Jurkat, Clone E6-1 (cell line): ENCODE results near the gene RBM38.
A peak's percentile ranks its signal among the peaks of the same experiment; 100 is the strongest.
"Not testable (repeated sequence)": the region's sequence is repeated elsewhere in the genome, so short reads cannot be mapped to it uniquely, and the experiment has no call there.

Experiments used
- DNase-seq: peaks from one replicate; pipeline ENCODE4 v3.0.0-alpha.2; 2011; ENCODE audit warnings: low read depth, low spot score
- H3K4me3 ChIP-seq: 2 replicates; pipeline ENCODE4 v1.5.1; 2011; ENCODE audit warnings: mild to moderate bottlenecking, low read length, control low read depth, moderate library complexity

RBM38 gene

DNA sequence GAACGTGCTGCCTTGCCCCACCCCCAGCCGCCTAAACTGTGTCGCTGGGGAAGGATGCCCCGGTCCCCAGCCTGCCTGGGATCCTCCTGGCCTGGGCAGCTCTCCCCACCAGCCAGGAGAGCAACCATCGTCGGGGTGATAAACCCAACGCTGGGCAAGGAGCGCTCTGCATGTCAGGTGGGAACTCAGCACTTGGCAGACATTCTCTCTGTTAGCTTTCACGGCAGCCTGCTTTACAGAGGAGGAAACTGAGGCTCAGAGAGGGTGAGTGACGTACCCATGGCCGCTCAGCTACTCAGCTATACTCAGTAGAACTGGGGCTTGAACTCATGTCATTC lies 37.9 kb downstream of the RBM38 start:
- H3K4me3 ChIP-seq = no peak overlapping the region
- DNase-seq = no peak

DNA sequence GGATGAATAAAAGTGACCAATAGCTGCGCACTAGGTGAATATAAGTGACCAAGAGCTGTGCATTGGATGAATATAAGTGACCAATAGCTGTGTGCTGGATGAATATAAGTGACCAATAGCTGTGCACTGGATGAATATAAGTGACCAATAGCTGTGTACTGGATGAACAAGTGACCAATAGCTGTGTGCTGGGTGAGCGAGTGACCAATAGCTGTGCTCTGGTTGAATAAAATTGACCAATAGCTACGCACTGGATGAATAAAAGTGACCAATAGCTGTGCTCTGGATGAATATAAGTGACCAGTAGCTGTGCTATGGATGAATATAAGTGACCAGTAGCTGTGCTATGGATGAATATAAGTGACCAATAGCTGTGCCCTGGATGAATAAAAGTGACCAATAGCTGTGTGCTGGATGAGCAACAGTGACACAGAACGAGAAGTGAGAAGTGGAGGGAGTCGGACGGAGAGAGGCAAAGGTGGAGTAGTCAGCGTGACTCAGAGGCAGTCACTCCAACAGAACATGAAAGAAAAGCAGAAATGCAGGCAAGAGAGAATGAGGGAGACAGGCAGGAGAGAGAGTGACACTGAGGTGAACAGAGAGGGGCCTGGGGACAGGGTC lies 38.5 kb downstream of the RBM38 start:
- DNase-seq = no peak
- no peak overlapping the region for H3K4me3 ChIP-seq

DNA sequence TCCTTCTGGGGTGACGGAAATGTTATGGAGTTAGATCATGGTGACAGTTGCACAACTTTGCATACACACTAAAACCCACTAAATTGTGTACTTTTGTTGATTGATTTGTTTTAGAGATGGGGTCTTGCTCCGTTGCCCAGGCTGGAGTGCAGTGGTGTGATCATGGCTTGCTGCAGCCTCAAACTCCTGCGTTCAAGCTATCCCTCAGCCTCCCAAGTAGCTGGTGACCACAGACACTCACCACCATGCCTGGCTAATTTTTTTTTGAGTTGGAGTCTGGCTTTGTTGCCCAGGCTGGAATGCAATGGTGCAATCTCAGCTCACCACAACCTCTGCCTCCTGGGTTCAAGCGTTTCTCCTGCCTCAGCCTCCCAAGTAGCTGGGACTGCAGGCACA lies 39.0 kb downstream of the RBM38 start:
- H3K4me3 ChIP-seq, DNase-seq: not testable (repeated sequence)

DNA sequence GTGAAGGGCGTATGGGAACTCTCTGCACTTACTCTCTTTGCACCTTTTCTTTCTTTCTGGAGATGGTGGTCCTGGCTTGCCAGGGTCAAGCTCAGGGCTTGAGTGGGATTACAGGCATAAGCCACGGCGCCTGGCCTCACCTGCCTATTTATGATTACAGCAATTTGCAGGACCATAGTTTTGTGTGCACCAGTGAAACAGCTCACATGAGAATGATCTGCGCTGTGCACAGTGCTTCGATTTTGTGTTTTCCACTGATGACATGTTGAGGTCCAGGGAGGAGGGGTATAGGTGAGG lies 40.3 kb downstream of the RBM38 start:
- H3K4me3 ChIP-seq = no peak overlapping the region
- no peak for DNase-seq

DNA sequence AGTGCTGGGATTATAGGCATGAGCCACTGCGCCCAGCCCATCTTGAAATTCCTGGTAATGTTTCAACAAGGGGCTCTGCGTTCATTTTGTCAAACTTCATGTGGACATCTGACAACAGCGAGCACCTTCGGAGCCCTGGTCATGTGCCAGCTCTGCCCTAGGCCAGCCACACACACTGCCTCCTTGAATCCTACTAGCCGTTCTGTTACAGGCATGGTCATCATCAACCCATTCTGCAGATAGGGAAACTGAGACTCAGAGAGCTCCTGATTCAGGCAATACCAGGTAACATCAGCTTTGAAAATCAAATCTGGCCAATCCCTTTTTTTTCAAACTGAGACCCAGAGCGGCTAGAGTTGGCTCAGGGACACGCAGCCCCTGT lies 41.3 kb downstream of the RBM38 start:
- H3K4me3 ChIP-seq = peak overlapping the region; percentile 5; the same call in 1 of the 2 replicates

DNA sequence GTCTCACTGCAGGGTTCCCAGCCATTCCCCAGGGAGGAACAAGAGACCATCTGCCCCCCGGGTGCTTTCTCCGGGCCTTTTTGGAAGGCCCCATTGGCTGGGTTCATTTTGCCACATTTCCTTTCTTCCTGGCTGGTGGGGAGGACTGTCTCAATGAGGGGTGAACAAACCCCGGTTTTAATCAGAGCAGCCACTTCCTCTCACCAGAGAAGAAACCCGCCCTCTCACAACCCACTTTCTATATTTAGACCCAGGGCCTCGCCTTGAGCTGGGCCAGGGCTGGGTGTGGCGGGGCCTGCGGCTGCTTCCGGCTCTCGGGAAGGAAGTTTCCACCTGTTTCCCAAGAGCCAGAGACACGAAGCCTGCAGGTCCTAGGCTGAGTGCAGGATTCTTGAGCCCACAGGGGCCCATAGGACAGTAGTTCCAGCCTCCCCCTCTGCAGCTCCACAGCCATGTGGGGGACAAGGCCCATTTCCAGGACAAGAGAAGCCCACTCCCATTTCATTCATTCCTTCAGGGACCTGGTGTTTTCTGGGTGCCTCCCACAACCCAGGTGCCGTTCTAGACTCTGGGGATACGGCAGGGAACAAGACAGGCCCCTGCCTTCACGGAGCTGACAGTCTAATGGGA lies 41.8 kb downstream of the RBM38 start:
- DNase-seq = peak; percentile 93

More for the DNA sequence above, 41.3 kb downstream of the RBM38 start:
- no peak for DNase-seq

DNA sequence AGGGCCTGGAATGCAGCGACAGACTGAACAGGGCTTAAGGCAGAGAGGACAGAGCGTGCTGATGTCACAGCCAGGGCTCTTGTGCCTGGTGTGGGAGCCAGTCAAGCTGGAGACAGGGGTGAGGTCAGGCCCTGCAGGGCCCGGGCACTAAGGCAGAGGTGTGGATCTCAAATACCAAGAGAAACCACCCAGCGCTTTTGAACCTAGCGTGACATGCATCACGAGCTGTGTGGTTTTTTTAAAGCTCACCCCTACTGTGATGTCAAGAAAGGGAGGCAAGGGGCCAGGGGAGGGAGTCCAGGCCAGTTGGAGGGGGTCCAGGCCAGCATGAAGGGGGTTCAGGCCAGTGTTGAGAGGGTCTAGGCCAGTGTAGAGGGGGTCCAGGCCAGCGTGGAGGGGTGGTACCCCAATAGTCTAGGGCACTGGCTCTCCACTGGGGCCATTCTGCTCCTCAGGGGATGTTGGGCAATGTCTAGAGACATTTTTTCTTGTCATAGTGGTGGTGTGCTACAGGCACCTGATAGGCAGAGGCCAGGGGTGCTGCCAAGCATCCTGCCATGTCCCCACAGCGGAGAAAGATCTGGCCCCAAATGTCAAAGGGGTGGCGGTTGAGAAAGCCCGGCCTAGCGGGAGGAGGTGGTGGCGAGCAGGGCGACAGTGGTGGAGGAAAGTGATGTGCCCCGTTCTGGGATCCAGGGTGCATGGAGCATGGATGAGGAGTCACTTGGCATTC lies 42.6 kb downstream of the RBM38 start:
- no peak overlapping the region for H3K4me3 ChIP-seq
- no peak for DNase-seq

More for the DNA sequence above, 41.8 kb downstream of the RBM38 start:
- H3K4me3 ChIP-seq = peak overlapping the region; percentile 5; the same call in 1 of the 2 replicates

DNA sequence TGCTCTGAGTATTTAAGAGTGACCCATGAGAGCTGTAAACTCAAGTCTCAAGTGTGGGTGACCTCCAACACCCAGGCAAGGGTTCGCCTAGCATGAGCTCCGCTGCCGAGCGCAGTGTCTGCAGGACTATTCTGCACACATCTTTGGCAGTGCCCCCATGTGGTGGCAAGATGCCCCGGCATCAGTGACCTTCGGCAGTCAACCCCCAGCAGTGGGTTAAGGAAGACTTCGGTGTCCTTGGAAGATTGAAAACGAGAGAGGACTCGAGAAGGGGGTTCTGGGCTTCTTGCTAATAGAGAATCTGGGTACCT lies 43.1 kb downstream of the RBM38 start:
- no peak for DNase-seq
- no peak overlapping the region for H3K4me3 ChIP-seq

DNA sequence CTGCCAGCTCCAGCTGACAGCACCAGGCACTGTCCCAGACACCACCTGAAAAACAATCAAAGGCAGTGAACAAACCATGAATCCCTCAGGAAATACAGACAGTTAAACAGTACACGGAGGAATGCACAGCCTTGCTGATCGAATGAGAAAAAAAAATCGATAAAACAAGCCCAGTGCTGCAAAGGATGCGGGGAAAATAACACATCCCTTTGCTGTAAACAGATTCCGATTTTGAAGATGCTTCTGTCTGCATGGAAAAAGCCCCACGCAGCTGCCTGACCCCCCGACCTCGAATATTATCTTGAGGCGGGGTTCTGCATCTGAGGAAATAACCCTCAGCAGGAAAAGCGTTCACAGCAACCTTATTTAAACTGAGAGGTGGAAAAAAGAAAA lies 43.9 kb downstream of the RBM38 start:
- no peak for DNase-seq
- no peak overlapping the region; the same call in 1 of the 2 replicates for H3K4me3 ChIP-seq

DNA sequence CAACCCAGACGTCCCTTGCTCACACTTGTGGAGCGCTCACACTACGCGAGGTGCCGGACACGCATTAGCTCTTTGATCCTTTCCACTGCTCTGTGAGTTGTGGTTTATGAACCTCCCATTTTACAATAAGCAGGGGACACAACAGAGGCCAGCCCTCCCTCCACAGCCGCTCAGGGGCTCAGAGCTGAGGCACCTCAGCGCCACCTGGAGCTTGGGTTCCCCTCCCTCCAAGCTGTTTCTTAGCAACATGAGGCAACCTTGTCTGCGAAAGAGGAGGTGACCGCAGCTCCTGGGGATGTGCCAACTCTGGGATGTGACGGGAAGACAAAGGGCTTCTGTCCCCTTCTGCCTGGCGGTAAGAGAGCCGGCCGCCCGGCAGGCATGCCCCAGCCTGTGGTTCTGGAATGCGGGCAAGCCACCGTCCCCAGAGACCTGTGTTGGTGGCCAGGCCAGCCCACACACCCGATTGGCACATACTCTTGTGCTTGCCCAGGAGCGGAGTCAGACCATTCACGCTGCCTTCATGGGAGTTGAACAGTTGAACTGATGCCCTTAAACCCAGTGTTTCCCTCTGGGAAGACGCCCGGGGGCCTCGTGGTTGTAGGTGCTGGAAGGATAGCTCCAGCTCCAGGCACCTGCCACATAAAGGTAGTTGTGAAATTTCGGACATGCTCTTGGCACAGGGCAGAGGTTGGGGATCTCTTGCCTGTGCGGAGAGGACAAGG lies 44.5 kb downstream of the RBM38 start:
- H3K4me3 ChIP-seq = no peak overlapping the region; the same call in 1 of the 2 replicates
- peak; percentile 72 for DNase-seq

DNA sequence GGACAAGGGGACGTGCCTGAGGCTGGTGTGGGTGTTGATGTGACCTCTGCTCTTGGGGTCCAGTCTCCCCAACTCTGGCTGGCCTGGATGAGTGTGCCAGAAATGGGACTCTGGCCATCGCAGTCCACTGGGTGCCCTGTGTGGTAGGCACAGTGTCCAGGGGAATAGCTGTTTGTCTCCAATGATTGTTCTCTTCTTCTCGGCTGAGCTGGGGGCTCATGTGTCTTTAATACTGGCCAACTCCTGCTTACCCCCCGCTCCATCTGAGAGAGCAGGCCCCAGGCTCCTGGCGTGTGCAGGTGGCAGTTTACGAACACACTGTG lies 45.0 kb downstream of the RBM38 start:
- no peak for DNase-seq
- no peak overlapping the region for H3K4me3 ChIP-seq

DNA sequence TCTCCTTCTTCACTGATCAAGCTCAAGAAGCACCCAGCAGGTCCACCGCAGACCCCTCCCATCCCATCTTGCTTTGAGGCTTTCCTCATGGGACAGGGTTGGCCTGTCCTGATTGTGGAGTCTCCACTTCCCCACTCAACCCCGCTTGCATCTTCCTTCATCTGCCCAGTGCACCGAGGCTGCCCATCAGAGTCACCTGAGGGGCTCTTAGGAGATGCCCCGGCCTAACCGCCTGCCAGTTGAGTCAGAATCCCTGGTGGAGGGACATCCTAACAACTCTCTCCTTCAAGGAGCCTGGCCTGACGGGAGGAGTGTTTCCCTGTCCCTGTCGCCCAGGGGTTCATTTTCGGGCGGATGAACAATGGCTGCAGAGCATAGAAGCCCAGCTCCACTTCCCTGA lies 46.1 kb downstream of the RBM38 start:
- no peak for DNase-seq
- H3K4me3 ChIP-seq = no peak overlapping the region

DNA sequence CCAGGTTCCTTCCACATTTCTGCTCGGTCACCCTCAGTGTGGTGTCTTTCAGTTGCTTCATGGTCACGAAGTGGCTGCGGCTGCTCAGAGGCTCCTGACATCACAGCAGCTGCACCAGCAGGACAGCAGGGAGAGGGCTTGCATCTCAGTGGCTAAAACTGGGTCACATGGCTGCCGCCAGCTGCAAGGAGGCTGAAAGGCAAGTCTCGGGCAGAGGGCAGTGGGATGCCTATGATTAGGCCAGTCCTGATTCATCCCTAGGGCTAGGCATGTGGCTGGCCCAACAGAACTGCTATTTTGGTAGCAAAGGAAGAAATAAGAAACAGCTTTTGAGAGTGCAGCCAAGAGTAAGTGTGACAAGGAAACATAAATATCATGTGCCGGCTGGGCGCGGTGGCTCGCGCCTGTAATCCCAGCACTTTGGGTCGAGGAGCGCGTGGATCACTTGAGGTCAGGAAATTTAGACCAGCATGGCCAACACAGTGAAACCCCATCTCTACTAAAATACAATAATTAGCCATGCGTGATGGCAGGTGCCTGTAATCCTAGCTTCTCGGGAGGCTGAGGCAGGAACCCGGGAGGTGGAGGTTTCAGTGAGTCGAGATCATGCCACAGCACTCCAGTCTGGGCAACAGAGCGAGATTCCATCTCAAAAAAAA lies 46.6 kb downstream of the RBM38 start:
- DNase-seq = no peak
- no peak overlapping the region for H3K4me3 ChIP-seq

DNA sequence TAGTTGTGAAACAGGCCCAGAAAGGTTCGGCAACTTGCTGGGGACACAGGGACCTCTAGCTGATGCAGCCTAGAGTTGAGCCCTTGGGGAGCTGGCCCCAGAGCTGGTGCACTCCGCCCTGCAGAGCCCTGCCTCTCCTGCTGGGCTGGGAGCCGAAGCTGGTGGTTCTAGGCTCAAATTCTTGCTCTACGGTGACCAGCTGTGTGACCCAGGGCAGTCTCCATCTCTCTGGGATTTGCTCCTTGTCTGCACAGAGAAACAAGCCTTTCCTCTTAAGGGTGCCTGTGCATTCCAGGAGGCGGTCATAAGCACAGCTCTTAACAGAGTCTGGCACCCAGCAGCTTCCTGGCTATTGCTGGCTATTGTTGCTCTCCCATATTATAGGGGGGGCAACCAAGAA lies 47.4 kb downstream of the RBM38 start:
- DNase-seq = no peak

DNA sequence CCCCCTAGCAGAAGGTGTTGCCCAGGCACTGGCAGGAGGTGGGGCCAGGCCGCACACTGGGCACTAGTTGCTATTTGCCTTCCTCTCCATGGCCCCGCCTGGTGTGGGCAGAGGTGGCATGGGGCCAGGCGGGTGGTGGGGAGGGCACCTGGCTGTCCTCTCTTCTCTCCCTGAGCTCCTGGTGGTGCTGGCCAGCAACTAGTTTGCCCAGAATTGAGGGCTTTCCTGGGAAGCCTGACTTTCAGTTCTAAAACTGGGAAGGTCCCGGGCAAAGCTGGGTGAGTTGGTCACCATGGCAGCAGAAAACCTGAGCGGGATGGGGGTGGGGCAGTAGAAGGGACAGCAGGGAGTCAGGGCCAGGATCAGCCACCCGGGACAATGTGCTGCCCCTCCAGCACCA lies 48.2 kb downstream of the RBM38 start:
- H3K4me3 ChIP-seq = no peak overlapping the region
- no peak for DNase-seq

More for the DNA sequence above, 47.4 kb downstream of the RBM38 start:
- no peak overlapping the region for H3K4me3 ChIP-seq

DNA sequence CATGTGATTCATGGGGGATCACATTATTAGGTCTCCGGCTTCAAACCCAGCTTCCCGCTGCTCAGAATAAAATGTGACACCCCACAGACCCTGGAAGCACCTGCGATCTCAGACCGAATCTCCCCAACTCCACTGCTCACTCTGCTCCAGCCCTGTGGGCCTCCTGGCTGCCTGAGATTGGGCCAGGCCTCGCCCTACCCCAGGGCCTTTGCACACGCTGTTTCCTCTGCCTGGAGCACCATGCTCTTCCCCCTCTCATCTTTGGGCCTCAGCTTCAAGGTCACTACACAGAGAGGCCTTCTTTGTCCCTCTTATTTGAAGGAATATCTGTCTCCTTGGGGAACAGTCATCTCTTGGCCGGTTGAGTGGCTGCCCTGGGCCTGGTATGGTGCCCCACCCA lies 48.8 kb downstream of the RBM38 start:
- H3K4me3 ChIP-seq = no peak overlapping the region
- DNase-seq = no peak

DNA sequence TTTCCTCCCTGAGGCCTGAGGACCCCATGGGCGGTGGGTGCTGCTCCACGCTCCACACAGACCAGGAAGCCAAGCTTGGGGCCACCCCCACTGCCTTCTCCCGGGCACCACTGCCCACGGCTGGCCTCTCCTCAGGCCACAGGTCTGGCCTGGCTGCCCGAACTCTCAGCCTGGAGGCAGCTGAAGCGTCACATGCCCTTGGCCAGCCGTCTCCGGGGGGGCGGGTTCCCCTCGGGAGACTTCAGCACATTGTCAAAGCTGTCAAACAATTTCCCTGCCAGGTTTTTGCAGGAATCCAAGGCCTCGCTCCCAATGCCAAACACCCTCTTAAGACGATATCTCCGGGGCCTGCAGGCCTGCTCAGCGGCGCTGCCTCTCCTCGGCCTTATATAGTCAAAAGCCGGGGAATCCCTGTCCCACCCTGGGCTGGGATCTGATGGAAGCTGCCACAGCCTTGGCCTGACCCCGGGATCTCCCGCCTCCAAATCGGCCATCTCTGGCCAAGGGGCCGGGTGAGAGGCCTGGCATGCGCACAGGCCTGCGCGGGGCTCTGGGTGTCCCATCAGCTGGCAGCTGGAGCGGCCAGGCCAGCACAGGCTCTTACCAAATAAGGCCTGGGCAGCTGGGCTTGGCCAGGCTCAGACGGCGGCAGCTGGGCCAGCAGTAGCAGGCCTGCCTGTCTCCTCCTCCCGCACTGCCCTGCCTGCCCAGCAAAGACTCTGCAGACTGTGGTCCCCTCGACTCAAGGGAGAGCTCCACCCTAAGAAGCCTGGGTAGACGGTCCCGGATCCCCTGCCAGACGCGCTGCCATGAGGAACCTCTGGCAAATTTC lies 49.7 kb downstream of the RBM38 start:
- H3K4me3 ChIP-seq = no peak overlapping the region
- no peak for DNase-seq

DNA sequence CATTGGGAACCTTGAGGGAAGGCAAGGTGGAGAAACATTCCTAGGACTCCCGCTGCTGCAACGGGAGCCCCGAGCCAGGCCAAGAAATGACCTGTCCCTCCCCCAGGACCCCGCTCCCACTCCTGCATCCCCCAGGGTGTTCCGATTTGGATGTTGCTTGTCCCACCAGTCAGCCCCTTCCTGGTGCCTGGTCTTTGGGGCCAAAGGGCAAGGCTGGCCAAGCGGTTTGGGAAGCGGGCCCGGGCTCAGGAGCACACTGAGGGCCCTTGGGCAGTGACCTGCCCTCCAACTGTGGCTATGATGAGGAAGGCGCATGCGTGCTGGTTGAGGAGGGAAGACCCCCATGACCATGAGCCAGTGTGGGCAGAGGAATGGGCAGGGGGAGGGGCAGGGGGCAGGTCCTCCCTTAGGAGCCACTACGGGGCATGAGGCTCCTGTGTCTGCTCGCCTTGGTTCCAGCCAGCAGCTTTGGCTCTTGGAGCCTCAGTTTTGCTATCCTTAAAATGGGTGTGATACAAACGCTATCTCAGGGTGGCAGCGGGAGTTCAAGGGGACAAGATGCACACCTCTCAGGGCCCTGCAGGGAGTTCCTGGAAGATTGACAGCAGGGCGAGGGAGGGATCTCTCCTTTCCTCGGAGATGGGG lies 50.4 kb downstream of the RBM38 start:
- no peak overlapping the region for H3K4me3 ChIP-seq
- no peak for DNase-seq
